Vagina (tissue), 2 donors: ENCODE results near the gene EIF4G2. TPM values are rescaled to one million over a fixed set of nuclear protein-coding genes. Genes with fewer than 3 reads are reported as not detected.
A peak's percentile ranks its signal among the peaks of the same experiment; 100 is the strongest.

ENCODE experiments used
- DNase-seq, 2 donors: peaks; one replicate each; pipeline ENCODE4 v3.0.0-alpha.2; 2017; ENCODE audit errors: extremely low spot score in 2 of 2
- H3K27ac ChIP-seq: fragments of 200-600 bp; sonication (generic); one replicate; pipeline ENCODE4 v1.5.1; 2019
- H3K27me3 ChIP-seq: fragments of 200-600 bp; sonication (generic); one replicate; pipeline ENCODE4 v1.5.1; 2019
- H3K36me3 ChIP-seq, 2 donors: fragments of 200-600 bp; sonication (generic); one replicate each; pipeline ENCODE4 v1.5.1; 2017 to 2019
- H3K4me1 ChIP-seq: fragments of 200-600 bp; sonication (generic); one replicate; pipeline ENCODE4 v1.5.1; 2019
- H3K4me3 ChIP-seq, 2 donors: fragments of 200-600 bp; sonication (generic); 1 replicate in 1 of 2; 2 replicates in 1 of 2; pipeline ENCODE4 v1.5.1; 2016 to 2019
- H3K9me3 ChIP-seq: fragments of 200-600 bp; sonication (generic); one replicate; pipeline ENCODE4 v1.5.1; 2019
- CTCF ChIP-seq, 3 experiments: fragments of 450-650 bp in 2 of 3; fragments of 200-600 bp in 1 of 3; sonication (generic) in 1 of 3; IDR thresholded peaks; one replicate each; pipeline ENCODE4 v1.5.1; 2017 to 2019; ENCODE audit warnings: antibody characterized with exemption in 3 of 3, mild to moderate bottlenecking in 2 of 3, moderate library complexity in 2 of 3
- POLR2A ChIP-seq, 2 donors: fragments of 450-650 bp; IDR thresholded peaks; one replicate each; pipeline ENCODE4 v1.6.1; 2017; ENCODE audit warnings: antibody characterized with exemption in 2 of 2, mild to moderate bottlenecking in 2 of 2, moderate library complexity in 2 of 2
- POLR2AphosphoS5 ChIP-seq, 2 donors: sonication (generic); formaldehyde crosslinking; IDR thresholded peaks; one replicate each; pipeline ENCODE4 v1.9.0; 2017; ENCODE audit warnings: antibody characterized with exemption in 2 of 2, mild to moderate bottlenecking in 2 of 2, low read depth in 1 of 2; ENCODE audit not compliant: insufficient read depth in 1 of 2
- intact Hi-C: fragments of 100-400 bp; cut with DNase I; formaldehyde crosslinking; loops from one replicate; pipeline ENCODE4 v1.15.1; 2023
- total RNA-seq: library from RNA; depleted of rRNA; stranded (reverse); fragments of >200 nt; gene quantifications from one replicate; pipeline ENCODE4 v1.2.3, GENCODE V29; 2016

The EIF4G2 gene
- total RNA-seq, 1 donor from 2014 or later: 368 TPM

GRCh38 chr11:10784232-10785145, 24.2 kb downstream of the EIF4G2 start:
- no peaks in the 10 kb centered on the region for H3K27me3 ChIP-seq
- DNase-seq: no peak
- H3K4me1 ChIP-seq: no peaks in the 10 kb centered on the region
- TF ChIP-seq CTCF (IDR thresholded peaks at IDR 0.05): no peak
- no peak for TF ChIP-seq POLR2AphosphoS5 (IDR thresholded peaks at IDR 0.05; ENCODE audit: insufficient read depth in 1 of 2, low read depth in 1 of 2)
- TF ChIP-seq POLR2A (IDR thresholded peaks at IDR 0.05): no peak
- intact Hi-C loops: no loop called here
- no peaks in the 10 kb centered on the region for H3K36me3 ChIP-seq
- H3K27ac ChIP-seq: no peak overlapping the region
- H3K9me3 ChIP-seq: no peaks in the 10 kb centered on the region
- no peak overlapping the region for H3K4me3 ChIP-seq

- no peak overlapping the region for H3K4me3 ChIP-seq
- intact Hi-C loops: no loop called here
- no peaks in the 10 kb centered on the region for H3K9me3 ChIP-seq
- H3K27me3 ChIP-seq: no peaks in the 10 kb centered on the region
- no peak overlapping the region for H3K27ac ChIP-seq
- H3K36me3 ChIP-seq: peaks cover 0 to 37% of the 10 kb centered on the region in 2 donors
- no peaks in the 10 kb centered on the region for H3K4me1 ChIP-seq
- no peak for DNase-seq
- TF ChIP-seq CTCF (IDR thresholded peaks at IDR 0.05) (no peak), POLR2AphosphoS5 (IDR thresholded peaks at IDR 0.05; ENCODE audit: insufficient read depth in 1 of 2, low read depth in 1 of 2) (no peak), POLR2A (IDR thresholded peaks at IDR 0.05) (no peak)
Observed at GRCh38 chr11:10780040-10780439, 28.7 kb downstream of the EIF4G2 start.

GRCh38 chr11:10779086-10779485, 29.6 kb downstream of the EIF4G2 start:
- Histone ChIP-seq H3K4me3 (no peak overlapping the region), H3K4me1 (no peaks in the 10 kb centered on the region), H3K9me3 (no peaks in the 10 kb centered on the region), H3K27me3 (no peaks in the 10 kb centered on the region), H3K36me3 (peaks cover 0 to 46% of the 10 kb centered on the region in 2 donors), H3K27ac (peak overlapping the region; percentile 68)
- intact Hi-C loops: no loop called here
- TF ChIP-seq POLR2A (IDR thresholded peaks at IDR 0.05) (no peak), POLR2AphosphoS5 (IDR thresholded peaks at IDR 0.05; ENCODE audit: insufficient read depth in 1 of 2, low read depth in 1 of 2) (no peak), CTCF (IDR thresholded peaks at IDR 0.05) (no peak)
- DNase-seq: no peak

- Histone ChIP-seq H3K27ac (peak overlapping the region; percentile 68), H3K36me3 (peaks cover 0 to 53% of the 10 kb centered on the region in 2 donors), H3K4me1 (no peaks in the 10 kb centered on the region), H3K27me3 (no peaks in the 10 kb centered on the region), H3K4me3 (no peak overlapping the region), H3K9me3 (no peaks in the 10 kb centered on the region)
- intact Hi-C loops: no loop called here
- no peak for DNase-seq
- TF ChIP-seq CTCF (IDR thresholded peaks at IDR 0.05): no peak
- TF ChIP-seq POLR2A (IDR thresholded peaks at IDR 0.05): no peak
- no peak for TF ChIP-seq POLR2AphosphoS5 (IDR thresholded peaks at IDR 0.05; ENCODE audit: insufficient read depth in 1 of 2, low read depth in 1 of 2)
Observed at GRCh38 chr11:10778217-10778970, 30.3 kb downstream of the EIF4G2 start.
